Mammary epithelial cell (primary cell): ENCODE results near the gene CDH5.

Experiments used
- EZH2 ChIP-seq: IDR thresholded peaks from 2 replicates; pipeline ENCODE4 v1.6.1; 2012; ENCODE audit warnings: low read length, inconsistent platforms, borderline replicate concordance
- TF ChIP-seq, protein P1 (sequence below), 2 donors: IDR thresholded peaks in 1 of 2; conservative IDR thresholded peaks in 1 of 2; 2 replicates each; pipeline ENCODE4 v1.5.1; 2011 to 2012; ENCODE audit warnings: inconsistent platforms in 2 of 2, low read length in 2 of 2, mild to moderate bottlenecking in 2 of 2, control low read depth in 1 of 2, low read depth in 1 of 2; ENCODE audit not compliant: insufficient read depth in 1 of 2; ENCODE audit errors: extremely low read depth in 1 of 2

DNA sequence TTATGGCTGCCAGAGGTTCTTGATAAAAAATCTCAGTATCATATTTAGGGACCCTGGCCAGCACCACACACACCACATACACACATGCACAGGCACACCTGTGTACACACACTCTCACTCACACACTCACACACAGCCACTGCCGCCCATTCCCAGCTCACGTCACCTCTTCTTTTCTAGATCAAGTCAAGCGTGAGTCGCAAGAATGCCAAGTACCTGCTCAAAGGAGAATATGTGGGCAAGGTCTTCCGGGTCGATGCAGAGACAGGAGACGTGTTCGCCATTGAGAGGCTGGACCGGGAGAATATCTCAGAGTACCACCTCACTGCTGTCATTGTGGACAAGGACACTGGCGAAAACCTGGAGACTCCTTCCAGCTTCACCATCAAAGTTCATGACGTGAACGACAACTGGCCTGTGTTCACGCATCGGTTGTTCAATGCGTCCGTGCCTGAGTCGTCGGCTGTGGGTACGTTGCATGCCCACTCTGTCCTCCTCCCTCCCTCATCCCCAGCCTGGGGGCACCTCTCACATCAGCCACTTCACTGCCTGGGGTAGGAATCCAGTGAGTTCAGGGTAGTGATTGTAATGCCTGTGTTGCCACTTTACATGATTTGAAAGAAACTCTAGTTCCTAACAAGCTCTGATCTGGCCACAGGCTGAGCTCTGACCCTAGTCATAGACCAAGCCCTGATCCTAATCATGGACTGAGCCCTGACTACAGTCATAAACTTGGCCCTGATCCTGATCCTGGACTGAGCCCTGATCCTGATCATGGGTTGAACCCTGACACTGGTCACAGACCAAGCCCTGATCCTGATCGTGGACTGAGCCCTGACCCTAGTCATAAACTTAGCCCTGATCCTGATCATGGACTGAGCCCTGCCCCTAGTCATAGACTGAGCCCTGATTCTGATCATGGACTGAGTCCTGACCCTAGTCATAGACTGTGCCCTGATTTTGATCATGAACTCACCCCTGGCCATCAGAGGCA lies 20.4 kb downstream of the CDH5 start:
- TF ChIP-seq, protein P1, sequence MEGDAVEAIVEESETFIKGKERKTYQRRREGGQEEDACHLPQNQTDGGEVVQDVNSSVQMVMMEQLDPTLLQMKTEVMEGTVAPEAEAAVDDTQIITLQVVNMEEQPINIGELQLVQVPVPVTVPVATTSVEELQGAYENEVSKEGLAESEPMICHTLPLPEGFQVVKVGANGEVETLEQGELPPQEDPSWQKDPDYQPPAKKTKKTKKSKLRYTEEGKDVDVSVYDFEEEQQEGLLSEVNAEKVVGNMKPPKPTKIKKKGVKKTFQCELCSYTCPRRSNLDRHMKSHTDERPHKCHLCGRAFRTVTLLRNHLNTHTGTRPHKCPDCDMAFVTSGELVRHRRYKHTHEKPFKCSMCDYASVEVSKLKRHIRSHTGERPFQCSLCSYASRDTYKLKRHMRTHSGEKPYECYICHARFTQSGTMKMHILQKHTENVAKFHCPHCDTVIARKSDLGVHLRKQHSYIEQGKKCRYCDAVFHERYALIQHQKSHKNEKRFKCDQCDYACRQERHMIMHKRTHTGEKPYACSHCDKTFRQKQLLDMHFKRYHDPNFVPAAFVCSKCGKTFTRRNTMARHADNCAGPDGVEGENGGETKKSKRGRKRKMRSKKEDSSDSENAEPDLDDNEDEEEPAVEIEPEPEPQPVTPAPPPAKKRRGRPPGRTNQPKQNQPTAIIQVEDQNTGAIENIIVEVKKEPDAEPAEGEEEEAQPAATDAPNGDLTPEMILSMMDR (conservative IDR thresholded peaks at IDR 0.05 in 1 of 2, IDR thresholded peaks at IDR 0.05 in 1 of 2; ENCODE audit: extremely low read depth in 1 of 2, insufficient read depth in 1 of 2, low read depth in 1 of 2, low read length in 2 of 2), result no peak
- TF ChIP-seq EZH2, result no peak
